Hepatocyte (in vitro differentiated cells): ENCODE results near the gene GLS. TPM values are rescaled to one million over a fixed set of nuclear protein-coding genes. Genes with fewer than 3 reads are reported as not detected.

Experiments used
- DNase-seq: peaks from one replicate; pipeline ENCODE4 v3.0.0-alpha.2; 2016; ENCODE audit warnings: low spot score
- H2AFZ ChIP-seq: fragments of 200-600 bp; sonication (generic); 2 replicates; pipeline ENCODE4 v1.6.0; 2016; ENCODE audit warnings: antibody characterized with exemption, mild to moderate bottlenecking
- H3K27ac ChIP-seq: fragments of 200-600 bp; sonication (generic); 2 replicates; pipeline ENCODE4 v1.5.1; 2016; ENCODE audit warnings: mild to moderate bottlenecking
- H3K27me3 ChIP-seq: fragments of 200-600 bp; sonication (generic); 2 replicates; pipeline ENCODE4 v1.6.1; 2016
- H3K36me3 ChIP-seq: fragments of 200-600 bp; sonication (generic); replicated peaks from 2 replicates; pipeline ENCODE4 v1.5.1; 2016; ENCODE audit warnings: low read depth; ENCODE audit not compliant: insufficient read depth
- H3K4me1 ChIP-seq: fragments of 200-600 bp; sonication (generic); 2 replicates; pipeline ENCODE4 v1.5.1; 2016; ENCODE audit warnings: mild to moderate bottlenecking, moderate library complexity; ENCODE audit not compliant: insufficient read depth
- H3K4me2 ChIP-seq: fragments of 200-600 bp; sonication (generic); 2 replicates; pipeline ENCODE4 v1.6.0; 2016
- H3K4me3 ChIP-seq: fragments of 200-600 bp; sonication (generic); 2 replicates; pipeline ENCODE4 v1.5.1; 2016; ENCODE audit warnings: mild to moderate bottlenecking
- H3K79me2 ChIP-seq: fragments of 200-600 bp; sonication (generic); 2 replicates; pipeline ENCODE4 v1.6.0; 2017; ENCODE audit warnings: mild to moderate bottlenecking
- H3K9me2 ChIP-seq: fragments of 200-600 bp; sonication (generic); replicated peaks from 2 replicates; pipeline ENCODE4 v1.6.0; 2017; ENCODE audit warnings: mild to moderate bottlenecking; ENCODE audit not compliant: insufficient read depth
- H3K9me3 ChIP-seq: fragments of 200-600 bp; sonication (generic); 2 replicates; pipeline ENCODE4 v1.5.1; 2016; ENCODE audit warnings: low read depth, mild to moderate bottlenecking
- H4K20me1 ChIP-seq: fragments of 200-600 bp; sonication (generic); 2 replicates; pipeline ENCODE4 v1.6.0; 2016; ENCODE audit warnings: mild to moderate bottlenecking; ENCODE audit not compliant: insufficient read depth, poor library complexity, severe bottlenecking
- CTCF ChIP-seq: fragments of 200-600 bp; sonication (generic); IDR thresholded peaks from 2 replicates; pipeline ENCODE4 v1.5.1; 2016; ENCODE audit warnings: antibody characterized with exemption, mild to moderate bottlenecking; ENCODE audit not compliant: poor library complexity
- EZH2 ChIP-seq: fragments of 200-600 bp; sonication (generic); IDR thresholded peaks from 2 replicates; pipeline ENCODE4 v1.6.1; 2016; ENCODE audit warnings: antibody characterized with exemption, mild to moderate bottlenecking, borderline replicate concordance
- EZH2phosphoT487 ChIP-seq: fragments of 200-600 bp; sonication (generic); IDR thresholded peaks from one replicate; pipeline ENCODE4 v1.6.1; 2018; ENCODE audit warnings: antibody characterized with exemption, mild to moderate bottlenecking, low read depth, moderate library complexity; ENCODE audit not compliant: unreplicated experiment, severe bottlenecking
- WGBS: methylation state at CpG from one replicate; pipeline ENCODE4 v1.1.6; 2016; ENCODE audit warnings: low lambda C conversion rate; ENCODE audit errors: missing lambda C conversion rate; 5-methylcytosine and 5-hydroxymethylcytosine counted together
- polyA plus RNA-seq: library from polyadenylated mRNA; unstranded; fragments of >200 nt; fragmentation: Nextera tagmentation; extraction: Ambion mirVana; gene quantifications from 2 replicates; pipeline ENCODE4 v1.2.1, GENCODE V29; 2016
- total RNA-seq: library from RNA; depleted of rRNA; stranded (reverse); fragments of >200 nt; gene quantifications from 2 replicates; pipeline ENCODE4 v1.2.3, GENCODE V29; 2014

The GLS gene
- total and polyA plus RNA-seq, 2 experiments from 2014 or later = 78.8 to 460 TPM

- no peaks in the 10 kb centered on the region for H3K79me2 ChIP-seq
- no peak overlapping the region for H3K27ac ChIP-seq
- no peaks in the 10 kb centered on the region for H3K9me3 ChIP-seq
- no peaks in the 10 kb centered on the region for H3K27me3 ChIP-seq
- H3K4me2 ChIP-seq = no peak overlapping the region
- 57% methylated on average over 3 of the region's 3 CpGs for WGBS
- H2AFZ ChIP-seq = no peak overlapping the region
- H4K20me1 ChIP-seq = no peaks in the 10 kb centered on the region
- TF ChIP-seq CTCF (no peak), EZH2 (no peak), EZH2phosphoT487 (no peak)
- no peaks in the 10 kb centered on the region for H3K36me3 ChIP-seq
- no peaks in the 10 kb centered on the region for H3K9me2 ChIP-seq
- no peak overlapping the region for H3K4me3 ChIP-seq
- no peak for DNase-seq
- H3K4me1 ChIP-seq = no peaks in the 10 kb centered on the region
Measured at GRCh38 chr2:190910341-190911136, 29.9 kb downstream of the GLS start.

- H3K27ac ChIP-seq = peak overlapping the region; percentile 4
- WGBS = 72% methylated on average over 3 of the region's 3 CpGs
- no peak overlapping the region for H3K4me2 ChIP-seq
Measured at GRCh38 chr2:190911813-190912212, 31.2 kb downstream of the GLS start.

GRCh38 chr2:190912726-190913125 lies 32.1 kb downstream of the GLS start:
- H3K27ac ChIP-seq = no peak overlapping the region
- no peak for TF ChIP-seq EZH2
- TF ChIP-seq EZH2phosphoT487 = no peak
- no peak for TF ChIP-seq CTCF
- H3K4me1 ChIP-seq = no peaks in the 10 kb centered on the region
- H2AFZ ChIP-seq = no peak overlapping the region
- WGBS = 92% methylated on average over 5 of the region's 5 CpGs
- H4K20me1 ChIP-seq = no peaks in the 10 kb centered on the region
- H3K9me2 ChIP-seq = no peaks in the 10 kb centered on the region
- H3K4me3 ChIP-seq = no peak overlapping the region
- DNase-seq = no peak
- no peak overlapping the region for H3K4me2 ChIP-seq
- no peaks in the 10 kb centered on the region for H3K27me3 ChIP-seq
- H3K36me3 ChIP-seq = no peaks in the 10 kb centered on the region
- H3K79me2 ChIP-seq = peaks cover 5% of the 10 kb centered on the region
- no peaks in the 10 kb centered on the region for H3K9me3 ChIP-seq

More at GRCh38 chr2:190911813-190912212, 31.2 kb downstream of the GLS start:
- TF ChIP-seq CTCF (no peak), EZH2 (no peak)
- Histone ChIP-seq H4K20me1 (no peaks in the 10 kb centered on the region), H3K9me2 (no peaks in the 10 kb centered on the region), H3K9me3 (no peaks in the 10 kb centered on the region), H2AFZ (no peak overlapping the region), H3K36me3 (no peaks in the 10 kb centered on the region), H3K4me3 (no peak overlapping the region), H3K27me3 (no peaks in the 10 kb centered on the region), H3K4me1 (no peaks in the 10 kb centered on the region), H3K79me2 (no peaks in the 10 kb centered on the region)
- DNase-seq = no peak
